MM.1S (cell line): ENCODE measurements around the gene FAXDC2.
"Not testable (repeated sequence)": the region's sequence is repeated elsewhere in the genome, so short reads cannot be mapped to it uniquely, and the experiment has no call there.

Experiments
- EZH2 ChIP-seq: fragments of 300-600 bp; sonication (generic); optimal IDR thresholded peaks from 2 replicates; pipeline ENCODE3; 2017; ENCODE audit warnings: low read depth, mild to moderate bottlenecking, antibody characterized with exemption, low read length, mixed read lengths
- EZH2phosphoT487 ChIP-seq: fragments of 300-600 bp; sonication (generic); IDR thresholded peaks from 2 replicates; pipeline ENCODE4 v1.6.1; 2018; ENCODE audit warnings: antibody characterized with exemption, low read length
- TF ChIP-seq, protein P1 (sequence below): fragments of 300-600 bp; sonication (generic); IDR thresholded peaks from 2 replicates; pipeline ENCODE4 v1.5.1; 2016; ENCODE audit warnings: antibody characterized with exemption, low read length, mixed read lengths

DNA sequence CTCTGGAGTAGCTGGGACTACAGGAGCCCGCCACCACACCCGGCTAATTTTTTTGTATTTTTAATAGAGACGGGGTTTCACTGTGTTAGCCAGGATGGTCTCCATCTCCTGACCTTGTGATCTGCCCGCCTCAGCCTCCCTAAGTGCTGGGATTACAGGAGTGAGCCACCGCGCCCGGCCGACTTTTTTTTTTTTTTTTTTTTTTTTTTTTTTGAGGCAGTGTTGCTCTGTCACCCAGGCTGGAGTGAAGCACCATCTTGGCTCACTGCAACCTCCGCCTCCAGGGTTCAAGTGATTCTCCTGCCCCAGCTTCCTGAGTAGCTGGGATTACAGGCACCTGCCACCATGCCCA, 14.7 kb downstream of the FAXDC2 start:
- not testable (repeated sequence) for TF ChIP-seq EZH2phosphoT487, EZH2
- TF ChIP-seq, protein P1, sequence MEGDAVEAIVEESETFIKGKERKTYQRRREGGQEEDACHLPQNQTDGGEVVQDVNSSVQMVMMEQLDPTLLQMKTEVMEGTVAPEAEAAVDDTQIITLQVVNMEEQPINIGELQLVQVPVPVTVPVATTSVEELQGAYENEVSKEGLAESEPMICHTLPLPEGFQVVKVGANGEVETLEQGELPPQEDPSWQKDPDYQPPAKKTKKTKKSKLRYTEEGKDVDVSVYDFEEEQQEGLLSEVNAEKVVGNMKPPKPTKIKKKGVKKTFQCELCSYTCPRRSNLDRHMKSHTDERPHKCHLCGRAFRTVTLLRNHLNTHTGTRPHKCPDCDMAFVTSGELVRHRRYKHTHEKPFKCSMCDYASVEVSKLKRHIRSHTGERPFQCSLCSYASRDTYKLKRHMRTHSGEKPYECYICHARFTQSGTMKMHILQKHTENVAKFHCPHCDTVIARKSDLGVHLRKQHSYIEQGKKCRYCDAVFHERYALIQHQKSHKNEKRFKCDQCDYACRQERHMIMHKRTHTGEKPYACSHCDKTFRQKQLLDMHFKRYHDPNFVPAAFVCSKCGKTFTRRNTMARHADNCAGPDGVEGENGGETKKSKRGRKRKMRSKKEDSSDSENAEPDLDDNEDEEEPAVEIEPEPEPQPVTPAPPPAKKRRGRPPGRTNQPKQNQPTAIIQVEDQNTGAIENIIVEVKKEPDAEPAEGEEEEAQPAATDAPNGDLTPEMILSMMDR = not testable (repeated sequence)
